ENCODE data around the gene TMIE.
A peak's percentile ranks its signal among the peaks of the same experiment; 100 is the strongest.
"Not testable (repeated sequence)": the region's sequence is repeated elsewhere in the genome, so short reads cannot be mapped to it uniquely, and the experiment has no call there.

Gene TMIE

DNA sequence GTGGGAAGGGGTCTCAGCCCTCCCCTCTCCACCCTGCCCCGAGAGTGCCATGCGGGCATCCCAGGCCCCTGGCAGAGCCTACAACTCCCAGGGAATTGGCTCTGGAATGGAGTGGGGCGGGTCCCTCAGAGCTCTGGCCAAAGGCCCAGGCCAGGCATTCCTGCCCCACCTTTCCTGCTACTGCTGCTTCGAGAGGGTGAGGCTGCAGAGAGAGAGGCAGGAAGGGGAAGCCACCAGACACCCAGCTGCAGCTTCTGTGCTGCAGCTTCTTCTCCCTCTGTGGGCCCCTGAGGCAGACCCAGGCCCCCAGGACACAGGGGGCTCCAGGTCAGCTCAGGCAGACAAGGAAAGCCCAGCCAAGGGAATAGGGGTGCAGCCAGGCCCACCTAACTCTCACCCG is 10.4 kb upstream of the TMIE start:
- no peak for DNase-seq

DNA sequence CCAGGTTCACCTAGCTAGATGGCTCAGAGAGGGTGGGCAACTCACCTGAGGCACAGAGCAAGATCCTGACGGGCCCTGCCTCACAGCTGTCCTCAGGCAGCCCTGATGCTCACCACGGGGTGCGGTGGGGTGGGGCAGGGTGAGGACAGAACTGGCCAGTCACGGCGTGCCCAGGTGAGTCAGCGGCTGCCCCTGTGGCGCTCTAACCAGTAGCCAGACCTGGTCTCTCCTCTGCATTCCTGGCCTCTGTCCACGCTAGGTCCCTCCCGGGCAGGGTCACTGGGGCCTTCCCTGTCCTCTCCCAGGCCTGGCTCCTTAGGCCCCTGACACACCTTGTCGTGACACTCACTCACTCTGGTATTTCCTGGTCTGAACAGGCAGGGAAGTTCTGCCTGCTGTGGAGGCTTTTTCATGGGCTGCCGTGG is 8.6 kb upstream of the TMIE start:
- DNase-seq, result no peak

DNA sequence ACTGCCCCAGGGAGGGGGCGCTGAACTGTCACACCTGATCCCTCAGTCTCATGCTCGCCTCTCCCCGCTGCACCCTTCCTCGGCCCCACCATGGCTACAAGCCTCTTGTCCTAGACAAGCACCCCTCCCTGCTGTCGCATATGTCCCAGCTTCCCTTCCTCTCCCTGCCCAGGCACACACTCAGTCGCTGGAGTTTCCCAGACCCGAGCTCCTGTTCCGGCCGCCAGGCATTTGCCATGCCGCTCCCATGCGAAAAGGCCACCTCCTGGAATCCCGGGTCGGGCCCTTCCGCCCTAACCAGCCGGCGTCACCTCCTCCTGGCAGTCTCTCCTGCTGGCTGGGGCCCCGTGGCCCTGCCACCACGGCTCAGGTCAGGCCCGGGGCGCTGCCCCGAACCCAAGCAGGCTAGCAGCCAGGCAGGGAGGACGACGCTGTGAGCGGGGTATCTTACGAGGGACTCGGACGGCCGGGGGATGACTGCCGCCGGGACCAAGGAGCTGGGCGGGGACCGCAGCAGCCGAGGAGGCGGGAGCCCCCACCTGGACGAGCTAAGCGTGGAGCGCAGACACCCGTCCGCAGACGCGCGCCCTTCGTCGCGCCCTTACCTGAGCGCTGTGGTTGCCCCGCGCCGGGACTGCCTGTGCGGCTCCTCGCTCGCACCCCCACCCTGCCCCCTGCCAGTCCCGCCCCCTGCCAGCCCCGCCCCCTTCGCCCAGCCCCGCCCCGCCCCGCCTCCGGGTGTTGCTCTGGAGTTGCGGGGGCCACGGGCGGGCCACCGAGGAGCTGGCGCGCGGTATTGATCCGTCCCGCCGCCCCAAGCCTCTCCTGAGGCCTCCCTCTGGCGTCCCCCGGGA is 7.9 kb upstream of the TMIE start, which contains the start of gene ALS2CL:
Gene ALS2CL (minus strand): TSS at position 642 of the 854 bp plus-strand sequence. CDS start 4,239 bp downstream, outside the sequence.
- DNase-seq, result peak; percentile 18

DNA sequence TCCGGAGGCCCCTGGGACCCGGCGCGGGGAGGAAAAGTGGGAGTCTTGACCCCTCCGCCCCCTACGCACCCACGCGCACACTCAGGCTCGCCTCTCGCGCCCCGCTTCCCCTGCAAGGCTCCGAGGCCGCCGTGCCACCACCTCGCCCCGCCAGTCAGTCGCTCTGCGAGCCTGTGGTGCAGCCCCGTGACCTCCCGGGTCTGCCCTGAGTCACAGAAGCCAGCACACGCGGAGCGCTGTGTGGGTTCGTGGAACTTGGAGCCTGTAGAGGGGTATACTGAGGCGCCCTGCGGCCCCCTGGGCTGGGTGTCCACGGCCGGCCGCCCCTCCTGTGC is 7.3 kb upstream of the TMIE start:
- DNase-seq, result no peak

DNA sequence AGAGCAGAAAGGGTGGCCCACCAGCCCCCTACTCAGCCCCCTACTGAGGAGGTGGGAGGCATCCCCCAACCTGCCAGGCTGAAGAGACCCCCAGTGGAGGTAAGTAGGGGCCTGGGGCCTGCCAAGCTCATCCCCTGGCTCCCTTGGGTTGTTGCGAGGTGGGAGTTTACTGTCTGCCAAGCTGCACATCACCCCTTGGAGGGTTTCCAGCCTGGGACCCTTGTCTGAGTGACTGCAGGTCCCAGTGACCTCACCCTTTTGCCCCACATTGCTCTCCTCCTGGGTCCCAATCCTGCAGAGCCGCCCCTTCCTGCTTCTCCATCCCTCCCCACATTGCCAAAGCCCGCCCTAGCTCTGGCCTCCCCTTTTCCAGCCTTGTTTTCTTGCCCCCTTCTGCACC is 6.7 kb upstream of the TMIE start:
- no peak for DNase-seq

DNA sequence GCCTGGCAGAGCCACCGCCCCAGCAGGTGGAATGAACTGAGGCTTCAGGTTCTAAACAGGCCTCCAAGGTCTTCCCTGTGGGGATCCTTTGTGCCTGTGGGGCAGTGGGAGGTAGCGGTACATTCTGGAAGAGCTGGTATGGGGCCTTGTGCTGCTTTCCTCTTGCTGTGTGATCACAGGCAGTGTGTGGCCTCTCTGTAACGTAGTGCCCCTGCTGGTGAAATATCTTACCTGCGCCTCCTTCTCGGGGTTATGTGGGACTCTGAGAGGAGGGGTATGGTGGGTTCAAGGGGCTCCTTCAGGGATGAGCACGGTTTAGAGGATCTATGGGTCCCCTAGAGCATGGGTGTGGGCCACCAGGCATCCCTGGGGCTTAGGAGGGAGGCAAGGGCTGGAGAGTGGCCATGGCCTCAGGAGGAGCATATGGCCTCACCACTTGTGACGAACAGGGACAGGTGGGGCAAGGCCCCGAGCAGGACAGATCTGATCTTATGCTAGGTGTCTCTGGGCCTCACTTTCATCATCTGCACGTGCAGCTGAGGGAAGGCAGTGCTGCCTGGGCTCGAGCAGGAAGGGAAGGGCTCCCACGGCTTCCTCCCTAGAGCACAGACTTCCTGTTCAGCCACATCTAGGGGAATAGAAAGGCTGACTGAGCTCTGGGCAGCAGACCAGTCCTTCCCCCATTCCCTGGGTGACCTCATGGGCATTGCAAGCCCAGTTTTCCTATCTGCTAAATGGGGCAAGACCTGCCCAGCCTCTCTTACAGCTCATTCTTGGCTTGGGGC is 5.8 kb upstream of the TMIE start:
- peak; percentile 14 for DNase-seq

DNA sequence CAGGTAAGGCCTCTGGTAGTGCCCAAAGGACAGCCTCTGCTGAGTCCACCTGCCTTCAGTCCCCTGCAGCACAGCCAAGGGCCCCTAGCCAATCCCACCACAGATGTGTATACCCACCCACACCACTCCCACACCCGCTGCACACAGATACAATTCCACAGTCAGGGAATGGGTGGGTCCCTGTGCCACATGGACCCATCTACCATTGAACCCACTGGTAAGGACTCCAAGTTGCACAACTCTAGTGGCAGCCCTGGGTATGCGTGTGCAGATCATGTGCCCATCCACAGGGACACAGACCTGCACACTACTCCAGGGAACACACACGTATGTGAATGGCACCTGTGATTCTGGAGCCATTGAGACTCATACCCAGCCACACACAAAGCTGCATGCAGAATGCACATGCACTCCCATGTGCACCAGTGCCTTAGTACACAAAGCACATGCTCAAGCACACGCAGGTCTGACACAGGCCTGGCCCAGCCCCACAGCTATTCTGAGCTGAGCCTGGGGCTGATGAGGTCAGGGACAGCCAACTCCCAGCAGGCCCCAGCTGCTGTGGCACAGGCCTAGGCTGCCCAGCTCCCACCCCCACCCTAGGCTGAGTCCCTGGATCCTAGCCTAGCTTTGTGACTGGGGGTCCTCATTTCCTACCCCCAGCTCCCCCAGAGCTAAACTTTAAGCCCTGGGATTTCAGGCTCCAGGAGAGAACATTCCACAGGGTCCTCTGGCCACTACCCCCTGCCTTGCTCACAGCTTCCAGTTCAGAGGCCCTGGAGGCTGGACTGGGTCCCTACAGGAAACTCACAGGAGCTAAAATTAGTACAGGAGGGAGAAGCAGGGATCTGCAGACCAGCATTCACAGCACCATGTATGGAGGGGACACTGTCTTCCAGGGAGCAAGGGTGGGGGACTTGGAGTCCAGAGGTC is 5.0 kb upstream of the TMIE start:
- peak; percentile 36 for DNase-seq

DNA sequence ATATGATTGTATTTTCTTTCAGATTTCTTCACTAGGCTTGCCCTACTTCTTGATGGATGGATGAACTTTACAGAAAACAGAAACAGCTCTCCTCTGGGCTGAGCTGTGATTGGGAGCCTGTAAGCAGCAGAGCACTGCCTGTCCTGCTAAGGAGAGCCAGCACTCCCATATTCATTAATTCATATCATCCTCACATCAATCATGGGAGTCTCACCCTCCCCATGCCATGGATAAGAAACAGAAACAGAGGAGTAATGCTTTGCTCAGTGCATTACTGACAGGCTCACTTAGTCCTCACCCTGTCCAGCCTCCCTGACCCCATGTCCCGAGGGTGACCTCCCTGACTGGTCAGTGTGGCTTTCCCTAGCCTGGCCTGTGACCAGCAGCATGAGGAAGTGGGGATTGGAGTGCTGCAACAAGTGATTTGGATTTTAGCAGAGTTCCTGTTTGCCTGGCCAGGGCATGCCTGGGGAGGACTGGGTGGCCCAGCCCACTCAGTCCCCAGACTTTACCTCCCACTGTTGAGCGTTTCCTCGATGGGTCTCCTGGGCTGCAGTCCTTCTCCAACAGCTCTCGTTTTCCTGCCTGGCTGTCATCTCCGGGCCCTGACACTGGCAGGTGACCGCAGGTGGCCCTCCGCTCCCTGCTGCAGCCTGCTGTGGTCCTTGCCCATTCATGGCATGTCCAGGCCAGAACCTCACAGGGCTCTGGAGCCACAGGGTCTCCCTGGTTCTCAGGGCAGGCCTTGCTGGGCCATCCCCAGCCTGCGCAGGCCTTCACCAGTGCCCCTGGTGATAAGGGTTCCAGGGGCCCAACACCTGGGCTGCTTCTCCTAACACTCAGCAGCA is 1.3 kb upstream of the TMIE start:
- no peak for DNase-seq

DNA sequence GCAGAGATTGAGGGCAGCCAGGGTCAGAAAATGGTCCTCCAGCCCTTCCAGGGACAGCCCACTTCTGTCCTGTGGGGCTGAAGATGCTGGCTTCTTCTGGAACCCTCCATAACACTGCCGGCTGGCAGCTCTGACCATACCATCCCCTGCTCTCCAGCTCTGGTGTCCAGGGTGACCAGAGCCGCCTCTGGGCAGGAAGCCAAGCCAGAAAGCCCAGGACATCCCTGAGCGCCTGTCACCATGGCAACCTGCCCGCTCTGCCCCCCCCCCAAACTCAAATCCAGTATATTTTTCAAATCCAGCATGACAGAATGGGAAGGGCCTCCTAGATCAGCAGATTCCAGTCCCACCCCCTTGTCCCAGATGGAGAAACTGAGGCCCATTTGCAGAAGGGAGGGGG is 420 bp upstream of the TMIE start:
- no peak for DNase-seq

DNA sequence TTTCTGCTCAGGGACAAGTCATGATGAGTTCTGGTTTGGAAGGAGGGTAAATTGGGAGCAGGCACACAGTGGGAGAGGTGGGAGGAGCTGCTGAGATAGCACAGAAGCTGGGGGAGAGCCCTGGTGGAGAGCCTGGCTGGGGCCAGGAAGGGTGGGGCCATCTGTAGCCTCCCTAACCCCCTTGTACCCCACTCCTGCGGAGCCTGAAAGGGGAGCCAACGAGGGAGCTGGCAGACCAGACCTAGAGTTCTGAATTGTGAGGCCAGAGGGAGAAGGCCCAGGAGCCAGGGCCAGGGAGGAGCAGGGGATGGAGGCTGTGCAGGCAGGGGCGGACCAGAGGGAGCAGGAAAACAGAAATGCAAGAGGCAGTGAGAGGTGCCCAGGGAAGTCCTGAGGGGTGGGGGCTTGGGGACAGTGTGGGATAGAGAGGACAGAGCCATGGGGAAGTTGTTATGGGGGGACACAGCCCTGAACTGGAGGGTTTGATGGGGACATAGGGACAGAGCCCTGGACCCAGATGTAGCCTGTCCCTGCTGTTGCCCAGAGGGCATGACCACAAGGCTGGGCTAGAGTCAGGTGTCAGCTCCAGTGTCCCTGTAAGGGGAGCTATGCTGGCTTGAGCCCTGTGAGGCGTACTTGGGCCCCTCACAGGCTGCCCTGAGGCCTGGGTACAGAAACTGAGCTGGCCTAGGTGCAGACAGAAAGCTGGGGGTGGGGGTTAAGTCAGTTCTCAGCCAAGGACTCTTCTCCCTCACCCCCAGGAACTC is 1.2 kb downstream of the TMIE start:
- DNase-seq, result no peak

DNA sequence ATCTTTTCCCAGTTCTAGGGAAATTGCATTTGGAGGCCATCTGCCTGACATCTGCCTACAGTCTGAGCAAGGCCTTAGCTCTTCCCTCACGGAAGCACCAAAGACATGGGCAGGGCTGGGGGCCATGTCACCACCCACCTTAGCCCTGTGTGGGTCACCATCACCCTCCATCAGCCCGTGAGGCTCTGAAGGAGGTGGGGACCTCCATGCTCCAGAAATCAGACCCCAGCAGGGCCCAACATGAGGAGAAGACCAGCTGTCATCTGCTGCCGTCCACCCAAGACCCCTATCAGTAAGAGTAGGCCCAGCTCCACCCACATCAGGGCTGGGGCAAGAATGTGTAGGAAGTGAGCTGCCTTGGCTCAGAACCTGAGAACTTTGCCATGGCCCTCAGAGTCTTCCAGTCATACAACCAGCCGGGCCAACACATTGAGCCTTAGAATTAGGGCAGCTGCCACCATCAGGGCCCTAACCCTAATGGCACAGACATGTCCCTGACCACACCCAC is 1.9 kb downstream of the TMIE start:
- no peak for DNase-seq

DNA sequence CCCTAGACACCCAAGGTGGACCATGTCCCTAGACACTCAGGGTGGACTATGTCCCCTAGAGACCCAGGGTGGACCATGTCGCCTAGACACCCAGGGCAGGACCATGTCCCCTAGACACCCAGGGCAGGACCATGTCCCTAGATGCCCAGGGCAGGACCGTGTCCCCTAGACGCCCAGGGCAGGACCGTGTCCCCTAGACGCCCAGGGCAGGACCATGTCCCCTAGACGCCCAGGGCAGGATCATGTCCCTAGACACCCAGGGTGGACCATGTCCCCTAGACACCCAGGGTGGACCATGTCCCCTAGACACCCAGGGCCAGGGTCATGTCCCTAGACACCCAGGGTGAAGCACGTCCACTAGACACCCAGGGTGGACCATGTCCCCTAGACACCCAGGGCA is 3.2 kb downstream of the TMIE start:
- not testable (repeated sequence) for DNase-seq

DNA sequence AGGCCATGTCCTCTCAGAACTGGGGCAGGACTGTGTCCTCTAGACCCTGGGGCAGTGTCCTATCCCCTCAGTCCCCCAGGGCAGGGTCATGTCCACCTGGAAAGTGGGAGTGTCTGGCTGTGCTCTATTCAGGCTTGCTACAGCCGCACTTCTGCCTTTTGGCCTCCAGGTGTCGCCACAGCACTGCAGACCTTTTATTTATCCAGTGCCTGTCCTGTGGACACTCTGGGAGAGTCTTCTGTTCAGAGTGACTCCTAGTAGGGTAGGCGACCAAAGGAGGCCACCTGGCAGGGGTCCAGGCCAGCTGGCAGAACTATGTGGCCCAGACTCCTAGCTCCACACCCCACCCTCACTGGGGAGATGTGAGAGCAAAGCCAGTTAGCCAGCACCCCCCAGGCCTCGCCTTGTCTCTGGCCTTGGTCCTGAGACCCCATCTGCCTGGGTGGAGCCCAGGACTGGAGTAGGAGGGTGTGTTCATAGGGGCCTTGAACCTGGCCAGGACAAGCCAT is 3.9 kb downstream of the TMIE start:
- peak; percentile 65 for DNase-seq

DNA sequence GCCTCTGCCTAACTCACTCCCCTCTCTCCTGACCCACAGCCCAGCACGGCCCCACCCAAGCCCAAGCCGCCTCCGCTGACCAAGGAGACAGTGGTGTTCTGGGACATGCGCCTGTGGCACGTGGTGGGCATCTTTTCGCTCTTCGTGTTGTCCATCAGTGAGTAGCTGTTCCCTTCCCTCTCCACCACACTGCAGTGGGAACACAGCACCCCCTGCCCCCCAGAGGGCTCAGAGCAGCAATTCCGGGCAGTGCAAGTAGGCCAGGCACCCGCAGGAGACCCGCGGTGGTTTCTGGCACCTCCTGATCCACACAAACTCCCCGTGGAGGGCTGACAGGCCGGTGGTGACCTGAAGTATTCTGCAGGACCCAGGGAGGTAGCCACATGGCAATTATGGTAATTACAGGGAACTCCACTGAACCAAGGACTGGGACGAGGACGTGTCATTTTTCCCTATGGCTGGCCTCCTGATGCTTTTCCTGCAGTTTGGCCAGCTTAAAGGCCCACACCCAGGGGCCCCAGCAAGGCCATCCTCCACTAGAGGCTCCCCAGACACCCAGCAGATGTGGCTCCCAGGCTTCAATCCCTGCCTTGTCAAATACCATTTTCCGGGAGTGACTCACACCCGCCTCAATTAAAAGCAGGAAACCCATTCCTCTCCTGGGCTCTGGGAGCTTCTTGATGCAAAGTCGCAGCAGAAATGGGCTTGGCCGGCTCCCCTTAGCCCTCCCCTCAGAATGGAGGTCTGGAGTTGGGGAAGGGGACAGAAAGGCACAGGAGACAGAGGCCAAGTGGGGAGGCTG is 4.8 kb downstream of the TMIE start:
- DNase-seq, result peak; percentile 88

DNA sequence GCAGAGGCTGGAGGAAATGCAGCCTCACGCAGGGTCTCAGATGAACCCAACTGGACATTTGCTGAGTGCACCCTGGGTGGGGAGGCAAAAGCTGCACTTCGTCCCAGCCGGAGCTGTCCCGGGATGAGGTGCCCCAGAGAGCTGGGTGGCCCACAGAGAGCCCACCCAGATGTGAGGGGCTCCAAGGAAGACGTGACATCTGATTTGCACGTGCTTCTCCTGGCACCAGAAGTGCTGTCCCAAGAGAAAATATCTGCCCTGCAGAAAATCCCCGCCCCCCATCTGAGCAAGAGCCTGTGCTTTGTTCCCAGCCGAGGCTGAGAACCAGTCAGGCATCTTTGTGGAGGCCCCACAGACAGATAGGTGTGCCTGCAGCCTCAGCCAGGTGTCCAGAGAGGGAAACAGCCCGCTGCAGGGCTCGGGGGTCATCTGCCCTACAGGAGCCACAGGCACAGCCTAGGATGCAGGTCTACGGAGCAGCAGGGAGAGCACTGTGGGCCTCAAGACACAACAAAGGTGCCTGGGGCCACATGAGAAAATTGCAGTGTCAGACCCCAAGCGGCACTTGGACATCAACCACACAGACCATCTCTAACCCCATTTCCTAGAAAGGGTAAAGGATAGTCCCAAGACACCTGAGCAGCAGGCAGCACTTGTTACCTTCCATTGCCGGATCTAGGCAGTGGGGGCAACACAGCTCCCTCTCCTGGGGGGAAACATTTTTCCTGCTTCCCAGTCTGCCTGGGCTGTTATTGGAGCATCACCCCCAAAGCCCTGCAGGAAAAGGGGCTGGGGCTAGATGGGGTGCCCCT is 5.8 kb downstream of the TMIE start:
- no peak for DNase-seq

DNA sequence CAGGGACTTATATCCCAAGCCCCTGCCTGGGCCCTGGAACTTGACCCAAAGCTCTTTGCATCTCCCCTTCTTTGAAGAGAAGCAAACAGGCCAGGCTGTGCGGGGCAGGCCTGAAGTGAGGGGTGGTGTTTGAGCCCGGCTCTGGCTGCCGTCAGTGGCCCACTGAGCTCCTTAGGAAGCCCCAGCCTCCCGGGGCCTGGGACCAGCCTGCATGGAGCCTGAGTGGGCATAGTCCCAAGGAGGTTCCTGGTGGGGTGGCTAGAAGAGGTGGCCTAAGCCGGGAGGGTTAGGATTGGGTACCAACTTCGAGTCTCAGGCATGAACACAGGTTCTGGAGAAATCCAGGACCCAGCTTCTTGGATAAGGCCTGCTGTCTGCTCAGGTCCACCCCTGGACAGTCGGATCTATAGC is 6.4 kb downstream of the TMIE start:
- no peak for DNase-seq

DNA sequence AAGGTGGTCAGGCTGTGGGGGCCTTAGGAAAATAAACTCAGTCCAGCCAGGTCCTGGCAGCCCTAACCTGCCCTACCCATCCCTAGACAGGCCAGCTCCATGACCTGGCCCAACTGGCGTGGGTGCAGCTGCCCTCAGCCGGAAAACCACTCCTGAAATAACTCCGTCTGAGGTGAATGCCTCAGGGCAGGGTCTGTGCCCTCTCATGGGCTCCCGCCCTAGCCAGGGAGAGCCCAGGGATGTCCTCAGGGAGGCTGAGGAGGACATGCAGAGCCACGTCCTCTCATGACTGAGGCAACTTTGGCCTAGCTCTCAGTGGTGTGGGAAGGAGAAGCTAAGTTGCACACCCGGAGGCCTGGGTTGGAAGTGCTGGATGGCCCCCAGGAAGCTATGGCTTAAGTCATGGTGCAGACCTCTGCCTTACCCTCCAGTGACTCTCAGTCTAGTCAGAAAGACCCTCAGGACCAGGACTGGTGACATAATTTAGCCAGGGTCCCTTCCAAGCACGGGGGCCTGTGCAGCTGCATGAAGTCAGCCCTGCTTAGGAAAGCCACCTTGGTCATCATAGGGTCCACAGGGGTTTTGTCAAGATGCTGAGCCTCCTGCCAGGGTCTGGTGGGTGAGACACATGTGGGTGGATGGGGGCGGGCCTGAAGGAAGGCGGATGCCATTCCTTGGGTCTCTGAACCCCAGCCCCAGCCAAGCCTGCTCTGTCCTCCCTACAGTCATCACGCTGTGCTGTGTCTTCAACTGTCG is 7.4 kb downstream of the TMIE start:
- no peak for DNase-seq

DNA sequence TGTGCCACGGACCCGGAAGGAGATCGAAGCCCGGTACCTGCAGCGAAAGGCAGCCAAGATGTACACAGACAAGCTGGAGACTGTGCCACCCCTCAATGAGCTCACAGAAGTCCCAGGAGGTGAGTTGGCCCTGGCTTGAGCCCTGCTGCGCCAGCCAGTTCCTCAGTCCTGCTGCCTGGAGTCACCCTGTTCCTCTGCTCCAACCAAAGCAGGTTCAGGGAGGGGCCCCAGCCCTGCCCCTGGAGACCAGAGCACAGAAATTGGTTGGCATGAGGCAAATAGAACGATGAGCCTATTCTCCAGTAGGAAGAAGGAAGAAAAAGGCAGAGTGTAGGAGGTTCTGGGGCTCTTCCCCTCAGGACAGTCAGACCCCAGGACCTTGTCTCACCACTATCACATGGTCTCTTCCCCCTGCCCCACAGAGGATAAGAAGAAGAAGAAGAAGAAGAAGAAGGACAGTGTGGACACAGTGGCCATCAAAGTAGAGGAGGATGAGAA is 8.0 kb downstream of the TMIE start:
- DNase-seq, result no peak

All from fibroblast of skin of right biceps (primary cell).